PC-3 (cell line): ENCODE results near the gene BLZF1. TPM values are rescaled to one million over a fixed set of nuclear protein-coding genes. Genes with fewer than 3 reads are reported as not detected.

ENCODE experiments used
- ATAC-seq: fragments of 200-7000 bp; cut with Tn5 transposase; 2 replicates; pipeline ENCODE4 v1.9.1; 2020; ENCODE audit warnings: mild to moderate bottlenecking, moderate library complexity
- BruUV-seq: library from RNA; stranded (reverse); fragments of 400-500 nt; replicated peaks from 2 replicates; lab custom pipeline; 2021; lab: Mats Ljungman, UMichigan
- CTCF ChIA-PET: fragments of 300-600 bp; sonication (Branson Sonifier 250); formaldehyde crosslinking; loops from one replicate; lab custom pipeline; 2022; ENCODE audit warnings: antibody characterized with exemption; lab: Charles Lee
- POLR2A ChIA-PET: fragments of 300-600 bp; sonication (Branson Sonifier 250); formaldehyde crosslinking; loops from one replicate; lab custom pipeline; 2022; ENCODE audit warnings: antibody characterized with exemption; ENCODE audit not compliant: unreplicated experiment; lab: Charles Lee
- DNase-seq: peaks from one replicate; pipeline ENCODE4 v3.0.0-alpha.2; 2015
- H2AFZ ChIP-seq: fragments of 300-600 bp; sonication (generic); 2 replicates; pipeline ENCODE4 v1.6.0; 2016; ENCODE audit warnings: antibody characterized with exemption, low read length
- H3F3A ChIP-seq: fragments of 300-600 bp; sonication (generic); one replicate; pipeline ENCODE4 v1.6.0; 2017; ENCODE audit warnings: antibody characterized with exemption, low read length, control low read depth, mild to moderate bottlenecking; ENCODE audit not compliant: unreplicated experiment
- H3K27ac ChIP-seq: fragments of 300-600 bp; sonication (generic); 2 replicates; pipeline ENCODE4 v1.5.1; 2016; ENCODE audit warnings: mild to moderate bottlenecking, low read length
- H3K27me3 ChIP-seq: fragments of 300-600 bp; sonication (generic); 2 replicates; pipeline ENCODE4 v1.6.1; 2016; ENCODE audit warnings: low read length, mixed read lengths
- H3K36me3 ChIP-seq: fragments of 300-600 bp; sonication (generic); 2 replicates; pipeline ENCODE4 v1.6.1; 2016; ENCODE audit warnings: low read depth, mixed run types, low read length, mixed read lengths
- H3K4me1 ChIP-seq: fragments of 300-600 bp; sonication (generic); 2 replicates; pipeline ENCODE4 v1.5.1; 2016; ENCODE audit warnings: low read length; ENCODE audit not compliant: insufficient read depth
- H3K4me2 ChIP-seq: fragments of 300-600 bp; sonication (generic); 2 replicates; pipeline ENCODE4 v1.6.0; 2016; ENCODE audit warnings: low read length
- H3K4me3 ChIP-seq: fragments of 300-600 bp; sonication (generic); 2 replicates; pipeline ENCODE4 v1.5.1; 2016; ENCODE audit warnings: mild to moderate bottlenecking, low read length, mixed read lengths
- H3K79me2 ChIP-seq: fragments of 300-600 bp; sonication (generic); 2 replicates; pipeline ENCODE4 v1.6.1; 2017; ENCODE audit warnings: low read length, mixed read lengths
- H3K9ac ChIP-seq: fragments of 300-600 bp; sonication (generic); 2 replicates; pipeline ENCODE4 v1.6.0; 2016; ENCODE audit warnings: mild to moderate bottlenecking, low read length
- H3K9me2 ChIP-seq: fragments of 300-600 bp; sonication (generic); replicated peaks from 2 replicates; pipeline ENCODE4 v1.6.1; 2016; ENCODE audit warnings: mixed run types, low read length, mixed read lengths
- H3K9me3 ChIP-seq: fragments of 300-600 bp; sonication (generic); 2 replicates; pipeline ENCODE4 v1.6.1; 2016; ENCODE audit warnings: low read length, mixed read lengths
- H4K20me1 ChIP-seq: fragments of 300-600 bp; sonication (generic); 2 replicates; pipeline ENCODE4 v1.6.1; 2016; ENCODE audit warnings: low read length, mixed read lengths
- EZH2 ChIP-seq: fragments of 300-600 bp; sonication (generic); IDR thresholded peaks from one replicate; pipeline ENCODE4 v1.6.1; 2017; ENCODE audit warnings: antibody characterized with exemption, mild to moderate bottlenecking, low read length; ENCODE audit not compliant: unreplicated experiment
- EZH2phosphoT487 ChIP-seq: fragments of 300-600 bp; sonication (generic); IDR thresholded peaks from 2 replicates; pipeline ENCODE4 v1.6.1; 2018; ENCODE audit warnings: mild to moderate bottlenecking, antibody characterized with exemption, low read length, borderline replicate concordance
- intact Hi-C: fragments of 100-400 bp; cut with micrococcal nuclease; formaldehyde crosslinking; loops from 2 replicates; pipeline ENCODE4 v1.9.0; 2023
- total RNA-seq: library from RNA; depleted of rRNA; stranded (reverse); fragments of >200 nt; gene quantifications from 2 replicates; pipeline ENCODE4 v1.2.3, GENCODE V29; 2014
- TF ChIP-seq, protein P1 (sequence below): fragments of 300-600 bp; sonication (generic); conservative IDR thresholded peaks from 2 replicates; pipeline ENCODE4 v1.5.1; 2017; ENCODE audit warnings: antibody characterized with exemption, low read depth, mild to moderate bottlenecking, low read length

Gene BLZF1
- total RNA-seq, 1 experiment from 2014 or later: 37.4 TPM

GRCh38 chr1:169363046-169363730 lies 4.8 kb upstream of the BLZF1 start:
- H3F3A ChIP-seq: peaks cover 19% of the 10 kb centered on the region
- H3K9me2 ChIP-seq: no peaks in the 10 kb centered on the region
- BruUV-seq: no TSS peak
- TF ChIP-seq, protein P1, sequence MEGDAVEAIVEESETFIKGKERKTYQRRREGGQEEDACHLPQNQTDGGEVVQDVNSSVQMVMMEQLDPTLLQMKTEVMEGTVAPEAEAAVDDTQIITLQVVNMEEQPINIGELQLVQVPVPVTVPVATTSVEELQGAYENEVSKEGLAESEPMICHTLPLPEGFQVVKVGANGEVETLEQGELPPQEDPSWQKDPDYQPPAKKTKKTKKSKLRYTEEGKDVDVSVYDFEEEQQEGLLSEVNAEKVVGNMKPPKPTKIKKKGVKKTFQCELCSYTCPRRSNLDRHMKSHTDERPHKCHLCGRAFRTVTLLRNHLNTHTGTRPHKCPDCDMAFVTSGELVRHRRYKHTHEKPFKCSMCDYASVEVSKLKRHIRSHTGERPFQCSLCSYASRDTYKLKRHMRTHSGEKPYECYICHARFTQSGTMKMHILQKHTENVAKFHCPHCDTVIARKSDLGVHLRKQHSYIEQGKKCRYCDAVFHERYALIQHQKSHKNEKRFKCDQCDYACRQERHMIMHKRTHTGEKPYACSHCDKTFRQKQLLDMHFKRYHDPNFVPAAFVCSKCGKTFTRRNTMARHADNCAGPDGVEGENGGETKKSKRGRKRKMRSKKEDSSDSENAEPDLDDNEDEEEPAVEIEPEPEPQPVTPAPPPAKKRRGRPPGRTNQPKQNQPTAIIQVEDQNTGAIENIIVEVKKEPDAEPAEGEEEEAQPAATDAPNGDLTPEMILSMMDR: no peak
- TF ChIP-seq EZH2phosphoT487 (no peak), EZH2 (no peak)
- H3K27me3 ChIP-seq: no peaks in the 10 kb centered on the region
- H3K79me2 ChIP-seq: peaks cover 47% of the 10 kb centered on the region
- intact Hi-C loops: loop anchor here (1.0 kb wide), 1 partner anchor 304 kb away; no protein-coding TSS in a partner anchor
- ChIA-PET POLR2A (interaction anchor here (0.6 kb wide), 1 partner anchor 905 kb away, joined by 3 read pairs; no protein-coding TSS in a partner anchor), CTCF (no interaction called here)
- H3K4me2 ChIP-seq: peak overlapping the region; percentile 64
- peak overlapping the region; percentile 4; the same call in 1 of the 2 replicates for H3K4me3 ChIP-seq
- H3K4me1 ChIP-seq: peaks cover 50% of the 10 kb centered on the region
- H3K27ac ChIP-seq: peak overlapping the region; percentile 84
- peak overlapping the region; percentile 31 for H3K9ac ChIP-seq
- no peaks in the 10 kb centered on the region for H4K20me1 ChIP-seq
- peak; percentile 34 for ATAC-seq
- peaks cover 3% of the 10 kb centered on the region; the same call in 1 of the 2 replicates for H3K36me3 ChIP-seq
- DNase-seq: peak; percentile 96
- peaks cover 4% of the 10 kb centered on the region for H3K9me3 ChIP-seq
- H2AFZ ChIP-seq: peak overlapping the region; percentile 3; the same call in 1 of the 2 replicates

DNA sequence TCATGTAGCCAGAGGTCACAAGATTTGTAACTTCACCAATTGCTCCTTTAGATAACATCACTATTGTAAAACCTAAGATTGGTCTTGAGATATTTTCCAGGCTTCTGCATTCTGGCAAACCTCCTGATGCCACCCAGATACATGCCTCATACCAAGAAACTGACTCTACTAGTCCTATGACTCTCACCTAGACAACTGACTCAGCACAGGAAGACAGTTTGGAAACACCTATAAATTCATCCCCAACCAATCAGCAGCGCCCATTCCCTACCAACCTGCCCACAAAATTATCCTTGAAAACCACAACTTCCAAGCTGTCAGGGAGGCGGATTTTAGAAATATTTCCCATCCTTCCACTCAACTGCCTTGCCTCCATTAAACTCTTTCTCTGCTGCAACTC lies 3.0 kb upstream of the BLZF1 start:
- Histone ChIP-seq H3K9me2 (no peaks in the 10 kb centered on the region), H2AFZ (no peak overlapping the region), H3F3A (peaks cover 19% of the 10 kb centered on the region), H3K36me3 (peaks cover 3% of the 10 kb centered on the region; the same call in 1 of the 2 replicates), H3K9ac (0 out of 2 replicates have a peak overlapping the region, but pooled peaks have one; percentile 5), H3K27ac (peak overlapping the region; percentile 84), H3K9me3 (peaks cover 4% of the 10 kb centered on the region), H3K27me3 (no peaks in the 10 kb centered on the region), H3K4me3 (peak overlapping the region; percentile 25; the same call in 1 of the 2 replicates), H3K79me2 (peaks cover 65% of the 10 kb centered on the region), H3K4me2 (peak overlapping the region; percentile 48), H4K20me1 (no peaks in the 10 kb centered on the region), H3K4me1 (peaks cover 59% of the 10 kb centered on the region)
- ATAC-seq (peak; percentile 9), DNase-seq (peak; percentile 97)
- TF ChIP-seq, protein P1: no peak
- TF ChIP-seq EZH2 (no peak), EZH2phosphoT487 (no peak)
- intact Hi-C loops: loop anchor here (5.0 kb wide), 5 partner anchors 122 to 738 kb away; partner anchors contain the start of genes ATP1B1 and SLC19A2
- CTCF ChIA-PET: interaction anchor here (0.6 kb wide), 1 partner anchor 115 kb away, joined by 3 read pairs; no protein-coding TSS in a partner anchor
- POLR2A ChIA-PET: interaction anchor here (0.6 kb wide), 1 partner anchor 99 kb away, joined by 3 read pairs; no protein-coding TSS in a partner anchor
- BruUV-seq: no TSS peak
